MM.1S (cell line): ENCODE measurements around the gene GJC1.

Source experiments
- EZH2 ChIP-seq: fragments of 300-600 bp; sonication (generic); optimal IDR thresholded peaks from 2 replicates; pipeline ENCODE3; 2017; ENCODE audit warnings: low read depth, mild to moderate bottlenecking, antibody characterized with exemption, low read length, mixed read lengths
- EZH2phosphoT487 ChIP-seq: fragments of 300-600 bp; sonication (generic); IDR thresholded peaks from 2 replicates; pipeline ENCODE4 v1.6.1; 2018; ENCODE audit warnings: antibody characterized with exemption, low read length
- TF ChIP-seq, protein P1 (sequence below): fragments of 300-600 bp; sonication (generic); IDR thresholded peaks from 2 replicates; pipeline ENCODE4 v1.5.1; 2016; ENCODE audit warnings: antibody characterized with exemption, low read length, mixed read lengths

DNA sequence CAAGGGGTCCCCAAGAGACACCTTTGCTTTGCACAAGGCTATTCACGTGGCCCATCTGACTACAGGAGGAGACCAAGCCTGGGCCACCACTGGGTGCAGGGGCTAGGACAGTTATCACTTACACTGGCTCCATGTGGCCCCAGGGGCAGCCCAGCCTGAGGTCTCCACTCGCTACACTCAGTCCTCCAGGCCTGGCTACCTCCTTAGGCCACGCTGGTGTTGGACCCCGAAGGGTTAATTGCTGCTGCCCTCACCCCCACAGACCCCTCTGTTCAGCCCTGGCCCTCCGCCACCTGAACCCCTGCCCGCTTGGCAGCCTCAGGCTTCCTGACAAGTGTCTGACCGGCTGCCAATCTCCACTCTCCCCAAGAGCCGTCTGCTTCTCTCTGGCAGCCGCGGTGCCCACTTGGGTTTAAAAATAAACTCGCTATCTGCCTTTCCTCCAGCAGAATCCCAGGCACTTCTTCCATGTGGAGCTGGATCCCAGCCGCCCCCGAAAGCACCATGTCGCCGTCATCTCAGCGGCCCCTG lies 43.5 kb downstream of the GJC1 start:
- TF ChIP-seq, protein P1, sequence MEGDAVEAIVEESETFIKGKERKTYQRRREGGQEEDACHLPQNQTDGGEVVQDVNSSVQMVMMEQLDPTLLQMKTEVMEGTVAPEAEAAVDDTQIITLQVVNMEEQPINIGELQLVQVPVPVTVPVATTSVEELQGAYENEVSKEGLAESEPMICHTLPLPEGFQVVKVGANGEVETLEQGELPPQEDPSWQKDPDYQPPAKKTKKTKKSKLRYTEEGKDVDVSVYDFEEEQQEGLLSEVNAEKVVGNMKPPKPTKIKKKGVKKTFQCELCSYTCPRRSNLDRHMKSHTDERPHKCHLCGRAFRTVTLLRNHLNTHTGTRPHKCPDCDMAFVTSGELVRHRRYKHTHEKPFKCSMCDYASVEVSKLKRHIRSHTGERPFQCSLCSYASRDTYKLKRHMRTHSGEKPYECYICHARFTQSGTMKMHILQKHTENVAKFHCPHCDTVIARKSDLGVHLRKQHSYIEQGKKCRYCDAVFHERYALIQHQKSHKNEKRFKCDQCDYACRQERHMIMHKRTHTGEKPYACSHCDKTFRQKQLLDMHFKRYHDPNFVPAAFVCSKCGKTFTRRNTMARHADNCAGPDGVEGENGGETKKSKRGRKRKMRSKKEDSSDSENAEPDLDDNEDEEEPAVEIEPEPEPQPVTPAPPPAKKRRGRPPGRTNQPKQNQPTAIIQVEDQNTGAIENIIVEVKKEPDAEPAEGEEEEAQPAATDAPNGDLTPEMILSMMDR: no peak
- TF ChIP-seq EZH2 (no peak), EZH2phosphoT487 (no peak)
